ENCODE results near the gene HSF2BP. TPM values are rescaled to one million over a fixed set of nuclear protein-coding genes. Genes with fewer than 3 reads are reported as not detected.

The HSF2BP gene
- total and polyA plus RNA-seq, 2 donors (not counting 1 experiment from before 2014, with no cell fraction given): 0.49 TPM

DNA sequence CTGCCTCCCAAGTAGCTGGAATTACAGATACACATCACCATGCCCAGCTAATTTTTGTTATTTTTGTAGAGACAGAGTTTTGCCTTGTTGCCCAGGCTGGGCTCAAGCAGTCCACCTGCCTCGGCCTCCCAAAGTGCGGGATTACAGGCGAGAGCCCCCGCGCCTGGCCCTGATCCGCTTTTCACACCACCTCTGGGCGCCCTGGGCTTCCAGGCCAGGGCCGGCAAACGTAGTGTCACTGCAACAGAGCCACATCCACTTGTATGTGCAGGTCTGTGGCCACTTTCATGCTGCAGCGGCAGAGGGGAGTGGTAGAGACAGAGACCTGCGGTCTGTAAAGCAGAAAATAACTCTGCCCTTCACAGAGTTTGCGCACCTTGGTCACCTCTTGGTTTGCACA, 29.6 kb upstream of the HSF2BP start:
- Mint-ChIP-seq H3K27me3 (no peaks in the 10 kb centered on the region), H3K4me3 (no peak overlapping the region), H3K4me1 (peaks cover 14% of the 10 kb centered on the region), H3K9me3 (ENCODE audit: insufficient read depth) (no peaks in the 10 kb centered on the region), H3K27ac (no peak overlapping the region)
- ChIA-PET POLR2A (no interaction called here), CTCF (interaction anchor here (0.9 to 1.5 kb wide), 5 partner anchors 18 to 39 kb away, joined by 3 to 6 read pairs (median 4); no protein-coding TSS in a partner anchor)
- Histone ChIP-seq H3K4me2 (replicated peaks; ENCODE audit: low read depth, low read length, poor library complexity, severe bottlenecking) (no peak overlapping the region), H3K27ac (ENCODE audit: low read length in 2 of 2) (no peak overlapping the region), H3K4me3 (ENCODE audit: control extremely low read depth in 1 of 5, extremely low read depth in 1 of 5, insufficient read depth in 1 of 5, low read depth in 2 of 5, low read length in 4 of 5) (no peak overlapping the region), H3K36me3 (replicated peaks in 1 of 2; ENCODE audit: control extremely low read depth in 1 of 2, control insufficient read depth in 1 of 2, extremely low read depth in 1 of 2, insufficient read depth in 2 of 2, low read length in 1 of 2) (peaks cover 5 to 82% of the 10 kb centered on the region in 2 experiments), H3K9me3 (ENCODE audit: control extremely low read depth in 1 of 3, control insufficient read depth in 2 of 3, insufficient read depth in 1 of 3, low read length in 2 of 3) (no peaks in the 10 kb centered on the region), H3K9ac (ENCODE audit: low read length) (no peak overlapping the region), H2AFZ (ENCODE audit: insufficient read depth, low read depth, low read length, poor library complexity, severe bottlenecking) (no peak overlapping the region), H3K4me1 (ENCODE audit: control insufficient read depth in 2 of 2, insufficient read depth in 2 of 2, low read length in 2 of 2) (peaks cover 13 to 19% of the 10 kb centered on the region in 2 donors), H3K79me2 (ENCODE audit: control insufficient read depth, insufficient read depth, low read length) (no peaks in the 10 kb centered on the region), H3K27me3 (replicated peaks in 1 of 4; ENCODE audit: control extremely low read depth in 1 of 4, control insufficient read depth in 3 of 4, insufficient read depth in 4 of 4, low read length in 3 of 4) (no peaks in the 10 kb centered on the region), H4K20me1 (ENCODE audit: control insufficient read depth, insufficient read depth, low read length, poor library complexity, severe bottlenecking) (no peaks in the 10 kb centered on the region)
- ATAC-seq (ENCODE audit: low read depth) (no peak), DNase-seq (no peak)
- TF ChIP-seq, protein P1, sequence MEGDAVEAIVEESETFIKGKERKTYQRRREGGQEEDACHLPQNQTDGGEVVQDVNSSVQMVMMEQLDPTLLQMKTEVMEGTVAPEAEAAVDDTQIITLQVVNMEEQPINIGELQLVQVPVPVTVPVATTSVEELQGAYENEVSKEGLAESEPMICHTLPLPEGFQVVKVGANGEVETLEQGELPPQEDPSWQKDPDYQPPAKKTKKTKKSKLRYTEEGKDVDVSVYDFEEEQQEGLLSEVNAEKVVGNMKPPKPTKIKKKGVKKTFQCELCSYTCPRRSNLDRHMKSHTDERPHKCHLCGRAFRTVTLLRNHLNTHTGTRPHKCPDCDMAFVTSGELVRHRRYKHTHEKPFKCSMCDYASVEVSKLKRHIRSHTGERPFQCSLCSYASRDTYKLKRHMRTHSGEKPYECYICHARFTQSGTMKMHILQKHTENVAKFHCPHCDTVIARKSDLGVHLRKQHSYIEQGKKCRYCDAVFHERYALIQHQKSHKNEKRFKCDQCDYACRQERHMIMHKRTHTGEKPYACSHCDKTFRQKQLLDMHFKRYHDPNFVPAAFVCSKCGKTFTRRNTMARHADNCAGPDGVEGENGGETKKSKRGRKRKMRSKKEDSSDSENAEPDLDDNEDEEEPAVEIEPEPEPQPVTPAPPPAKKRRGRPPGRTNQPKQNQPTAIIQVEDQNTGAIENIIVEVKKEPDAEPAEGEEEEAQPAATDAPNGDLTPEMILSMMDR (IDR thresholded peaks at IDR 0.05): no peak
- TF ChIP-seq EZH2 (IDR thresholded peaks at IDR 0.05; ENCODE audit: borderline replicate concordance, insufficient read depth, low read depth, low read length, poor library complexity, severe bottlenecking): no peak
- intact Hi-C loops (cut with micrococcal nuclease): loop anchor here (1.0 kb wide), 2 partner anchors 30 kb away; partner anchors contain the start of genes HSF2BP, PDXK and RRP1B
- WGBS (ENCODE audit: insufficient coverage): 97% methylated on average over 12 of the region's 12 CpGs

DNA sequence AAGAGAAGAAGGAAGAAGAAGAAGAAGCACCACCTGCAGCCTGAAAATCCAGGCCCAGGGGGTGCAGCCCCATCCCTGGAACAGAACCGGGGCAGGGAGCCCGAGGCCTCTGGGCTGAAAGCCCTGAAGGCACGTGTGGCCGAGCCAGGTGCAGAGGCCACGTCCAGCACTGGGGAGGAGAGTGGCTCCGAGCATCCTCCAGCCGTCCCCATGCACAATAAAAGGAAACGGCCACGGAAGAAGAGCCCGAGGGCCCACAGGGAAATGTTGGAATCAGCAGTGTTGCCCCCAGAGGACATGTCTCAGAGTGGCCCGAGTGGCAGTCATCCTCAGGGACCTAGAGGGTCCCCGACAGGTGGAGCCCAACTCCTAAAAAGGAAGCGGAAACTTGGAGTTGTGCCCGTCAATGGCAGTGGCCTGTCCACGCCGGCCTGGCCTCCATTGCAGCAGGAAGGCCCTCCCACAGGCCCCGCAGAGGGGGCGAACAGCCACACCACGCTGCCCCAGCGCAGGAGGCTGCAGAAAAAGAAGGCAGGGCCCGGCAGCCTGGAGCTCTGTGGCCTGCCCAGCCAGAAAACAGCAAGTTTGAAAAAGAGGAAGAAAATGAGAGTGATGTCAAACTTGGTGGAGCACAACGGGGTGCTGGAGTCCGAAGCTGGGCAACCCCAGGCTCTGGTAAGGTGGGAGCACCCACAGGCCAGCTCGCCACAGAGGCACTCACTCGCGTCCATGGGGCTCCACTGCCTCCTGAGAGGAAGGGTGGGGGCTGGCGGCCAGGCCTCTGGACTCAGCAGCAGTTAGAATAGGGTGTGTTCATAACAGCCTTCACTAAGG, 28.5 kb upstream of the HSF2BP start:
- H3K27me3 ChIP-seq (replicated peaks in 1 of 4; ENCODE audit: control extremely low read depth in 1 of 4, control insufficient read depth in 3 of 4, insufficient read depth in 4 of 4, low read length in 3 of 4): no peaks in the 10 kb centered on the region
- peak overlapping the region; percentile 23 for H3K4me2 ChIP-seq (replicated peaks; ENCODE audit: low read depth, low read length, poor library complexity, severe bottlenecking)
- Mint-ChIP-seq H3K4me1 (peaks cover 14% of the 10 kb centered on the region), H3K9me3 (ENCODE audit: insufficient read depth) (no peaks in the 10 kb centered on the region), H3K27me3 (no peaks in the 10 kb centered on the region), H3K27ac (peak overlapping the region; percentile 80), H3K4me3 (peak overlapping the region; percentile 29)
- ChIA-PET CTCF (interaction anchor here (0.9 to 1.5 kb wide), 4 partner anchors 19 to 40 kb away, joined by 3 to 5 read pairs (median 4); no protein-coding TSS in a partner anchor), POLR2A (interaction anchor here (1.1 kb wide), 1 partner anchor 29 kb away, joined by 4 read pairs; no protein-coding TSS in a partner anchor)
- DNase-seq (peak; percentile 73), ATAC-seq (ENCODE audit: low read depth) (peak; percentile 91)
- intact Hi-C loops (cut with micrococcal nuclease): loop anchor here (1.0 kb wide), 2 partner anchors 28 to 32 kb away; partner anchors contain the start of genes HSF2BP, PDXK and RRP1B
- TF ChIP-seq EZH2 (IDR thresholded peaks at IDR 0.05; ENCODE audit: borderline replicate concordance, insufficient read depth, low read depth, low read length, poor library complexity, severe bottlenecking): no peak
- TF ChIP-seq, protein P1 (IDR thresholded peaks at IDR 0.05): no peak
- H3K4me3 ChIP-seq (ENCODE audit: control extremely low read depth in 1 of 5, extremely low read depth in 1 of 5, insufficient read depth in 1 of 5, low read depth in 2 of 5, low read length in 4 of 5): no peak overlapping the region
- peak overlapping the region; percentile 52 to 67 for H3K27ac ChIP-seq (ENCODE audit: low read length in 2 of 2)
- no peaks in the 10 kb centered on the region for H3K9me3 ChIP-seq (ENCODE audit: control extremely low read depth in 1 of 3, control insufficient read depth in 2 of 3, insufficient read depth in 1 of 3, low read length in 2 of 3)
- no peaks in the 10 kb centered on the region for H3K79me2 ChIP-seq (ENCODE audit: control insufficient read depth, insufficient read depth, low read length)
- no peaks in the 10 kb centered on the region for H4K20me1 ChIP-seq (ENCODE audit: control insufficient read depth, insufficient read depth, low read length, poor library complexity, severe bottlenecking)
- peaks cover 13 to 19% of the 10 kb centered on the region in 2 donors for H3K4me1 ChIP-seq (ENCODE audit: control insufficient read depth in 2 of 2, insufficient read depth in 2 of 2, low read length in 2 of 2)
- no peak overlapping the region for H3K9ac ChIP-seq (ENCODE audit: low read length)
- WGBS (ENCODE audit: insufficient coverage): 72% methylated on average over 26 of the region's 27 CpGs
- H2AFZ ChIP-seq (ENCODE audit: insufficient read depth, low read depth, low read length, poor library complexity, severe bottlenecking): no peak overlapping the region
- H3K36me3 ChIP-seq (replicated peaks in 1 of 2; ENCODE audit: control extremely low read depth in 1 of 2, control insufficient read depth in 1 of 2, extremely low read depth in 1 of 2, insufficient read depth in 2 of 2, low read length in 1 of 2): peaks cover 3 to 81% of the 10 kb centered on the region in 2 experiments
